ENCODE results near the gene TCAP.

The TCAP gene, protein sequence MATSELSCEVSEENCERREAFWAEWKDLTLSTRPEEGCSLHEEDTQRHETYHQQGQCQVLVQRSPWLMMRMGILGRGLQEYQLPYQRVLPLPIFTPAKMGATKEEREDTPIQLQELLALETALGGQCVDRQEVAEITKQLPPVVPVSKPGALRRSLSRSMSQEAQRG

DNA sequence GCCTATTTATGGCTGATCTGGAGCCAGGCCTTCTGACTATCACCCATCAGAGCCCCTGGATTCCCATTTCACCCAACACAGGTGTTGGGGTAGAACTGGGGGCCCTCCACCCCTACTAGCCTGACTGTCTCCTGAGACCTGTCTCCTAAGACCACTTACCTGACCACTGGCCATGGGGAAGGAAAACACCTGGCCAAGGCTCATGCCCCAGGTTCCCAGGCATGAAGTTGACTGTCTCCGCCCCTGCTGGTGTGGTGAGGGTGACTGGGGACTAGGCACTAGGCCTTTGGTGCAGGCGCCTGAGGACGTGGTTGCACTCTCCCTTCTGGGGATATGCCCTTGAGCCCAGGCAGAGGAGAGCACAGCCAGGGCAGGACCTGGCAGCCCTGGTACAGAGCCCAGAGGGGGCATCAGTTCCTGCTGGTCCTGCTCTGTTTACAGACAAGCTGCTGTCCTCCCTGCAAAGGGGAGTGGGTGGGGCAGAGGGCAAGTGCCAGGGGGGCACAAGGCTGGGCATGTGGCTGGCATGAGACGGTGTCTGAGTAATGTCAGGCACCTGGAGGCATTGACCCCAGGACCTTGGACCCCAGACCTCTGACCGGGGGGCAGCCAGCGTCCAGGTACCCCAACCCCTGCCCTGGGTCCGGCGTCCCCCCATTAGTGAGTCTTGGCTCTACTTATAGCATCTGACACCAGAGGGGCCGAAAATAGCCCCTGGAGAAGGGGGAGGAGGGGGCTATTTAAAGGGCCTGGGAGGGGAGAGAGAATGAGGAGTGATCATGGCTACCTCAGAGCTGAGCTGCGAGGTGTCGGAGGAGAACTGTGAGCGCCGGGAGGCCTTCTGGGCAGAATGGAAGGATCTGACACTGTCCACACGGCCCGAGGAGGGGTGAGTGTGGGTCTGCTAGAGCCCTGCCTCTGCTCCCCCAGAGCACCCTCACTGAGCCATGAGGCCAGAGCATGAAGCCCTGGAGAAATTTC is at the start of gene TCAP:
TSS of gene TCAP (plus strand) at position 769 of the 981 bp plus-strand sequence. CDS start at position 780, 11 bp downstream.
- DNase-seq, result no peak

DNA sequence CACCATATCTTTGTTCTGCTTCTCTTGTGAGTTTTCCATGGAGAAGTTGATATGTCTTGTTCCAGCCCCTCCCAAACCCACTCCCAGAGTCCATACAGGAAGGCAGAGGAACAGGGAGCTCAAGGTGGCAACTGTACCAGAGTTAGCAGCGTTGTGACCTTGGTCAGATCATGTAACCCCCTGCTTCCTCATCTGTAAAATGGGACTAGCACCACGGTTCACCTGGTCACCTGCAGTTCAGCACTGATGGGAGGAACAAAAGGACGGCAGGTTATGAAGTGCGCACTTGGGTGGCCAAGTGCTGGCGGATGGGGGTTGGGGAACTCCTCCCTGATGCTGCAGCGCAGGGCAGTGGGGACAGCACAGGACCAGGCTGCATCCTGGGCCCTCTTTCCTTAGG is 49.7 kb upstream of the TCAP start:
- DNase-seq, result no peak

- no peak for DNase-seq
Measured at GRCh38 chr17:39617100-39617445, 48.1 kb upstream of the TCAP start.

DNA sequence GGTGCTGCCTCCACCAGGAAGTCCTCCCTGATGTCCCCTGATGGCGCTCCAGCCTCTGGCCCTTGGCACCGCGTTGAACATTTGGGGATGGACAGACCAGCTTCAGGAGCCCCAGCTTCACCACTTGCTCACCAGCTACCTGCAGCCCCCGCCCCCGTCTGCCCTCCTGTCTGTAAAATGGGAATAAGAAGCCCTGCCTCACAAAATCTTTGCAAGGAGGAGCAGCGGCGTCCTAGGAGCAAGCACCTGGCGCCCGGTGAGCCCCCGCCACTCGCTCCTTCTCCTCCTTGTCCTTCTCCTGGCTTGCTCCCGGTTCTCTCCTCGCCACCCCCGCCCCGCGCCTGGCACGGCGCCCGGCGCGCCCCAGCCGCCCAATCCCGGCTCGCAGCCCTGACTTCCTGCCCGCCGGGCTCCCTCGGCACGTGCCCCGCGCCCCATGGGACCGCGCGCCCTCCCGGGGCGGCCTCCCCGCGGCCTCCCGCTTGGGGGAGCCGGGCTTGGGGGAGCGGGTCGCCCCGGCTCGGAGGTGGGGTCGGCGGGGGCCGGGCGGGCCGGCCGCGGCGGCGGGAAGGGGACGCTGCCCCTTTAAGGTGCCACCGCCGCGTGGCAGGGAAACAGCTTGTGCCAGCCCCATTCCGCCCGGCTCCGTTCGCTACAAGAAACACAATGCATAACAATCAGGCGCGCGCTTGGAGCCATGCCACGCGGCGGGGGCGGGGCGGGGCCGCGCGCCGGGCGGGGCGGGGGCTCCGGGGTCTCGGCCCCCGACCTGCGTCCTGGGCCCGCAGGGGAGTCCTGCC is 47.5 kb upstream of the TCAP start:
- peak; percentile 72 for DNase-seq

- no peak for DNase-seq
Measured at GRCh38 chr17:39618246-39618913, 46.8 kb upstream of the TCAP start.

DNA sequence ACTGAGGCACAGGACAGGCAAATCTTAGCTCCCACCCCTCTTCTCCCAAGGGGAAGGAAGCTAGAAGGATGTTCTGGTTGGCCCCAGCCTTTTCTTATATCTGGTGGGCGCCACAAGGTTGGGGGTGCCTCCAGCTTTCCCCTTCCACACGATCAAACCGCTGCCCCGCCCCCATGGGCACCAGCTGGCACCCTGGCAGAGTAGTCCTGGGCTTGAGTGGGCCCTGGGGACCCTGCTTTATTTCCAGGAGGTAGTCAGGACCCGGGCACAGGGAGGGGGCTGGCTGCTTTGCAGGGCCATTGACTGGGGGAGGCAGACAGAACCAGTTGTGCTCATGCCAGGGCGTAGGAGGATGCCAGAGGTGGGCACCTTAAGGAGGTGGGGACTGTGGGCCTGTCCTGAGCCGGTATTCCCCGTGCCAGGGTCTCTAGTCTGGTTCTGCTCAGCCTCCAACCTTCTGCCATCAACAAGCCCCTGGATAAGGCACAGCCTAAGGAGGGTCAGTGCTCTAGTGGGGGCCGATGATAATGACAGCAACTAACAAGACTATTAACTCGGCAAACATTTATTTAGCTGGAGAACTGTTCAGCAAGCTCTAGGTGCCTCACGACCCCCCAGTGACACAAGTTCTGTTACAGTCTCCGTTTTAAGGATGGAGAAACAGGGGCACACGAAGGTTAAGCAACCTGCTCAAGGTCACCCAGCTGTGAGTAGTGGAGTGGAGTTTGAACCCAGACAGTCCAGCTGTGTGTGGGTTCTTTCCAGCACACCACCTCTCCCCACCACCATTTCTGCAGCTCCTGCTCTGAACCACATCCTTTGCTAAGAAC is 46.0 kb upstream of the TCAP start:
- no peak for DNase-seq

GRCh38 chr17:39619786-39620101 is 45.4 kb upstream of the TCAP start:
- no peak for DNase-seq

DNA sequence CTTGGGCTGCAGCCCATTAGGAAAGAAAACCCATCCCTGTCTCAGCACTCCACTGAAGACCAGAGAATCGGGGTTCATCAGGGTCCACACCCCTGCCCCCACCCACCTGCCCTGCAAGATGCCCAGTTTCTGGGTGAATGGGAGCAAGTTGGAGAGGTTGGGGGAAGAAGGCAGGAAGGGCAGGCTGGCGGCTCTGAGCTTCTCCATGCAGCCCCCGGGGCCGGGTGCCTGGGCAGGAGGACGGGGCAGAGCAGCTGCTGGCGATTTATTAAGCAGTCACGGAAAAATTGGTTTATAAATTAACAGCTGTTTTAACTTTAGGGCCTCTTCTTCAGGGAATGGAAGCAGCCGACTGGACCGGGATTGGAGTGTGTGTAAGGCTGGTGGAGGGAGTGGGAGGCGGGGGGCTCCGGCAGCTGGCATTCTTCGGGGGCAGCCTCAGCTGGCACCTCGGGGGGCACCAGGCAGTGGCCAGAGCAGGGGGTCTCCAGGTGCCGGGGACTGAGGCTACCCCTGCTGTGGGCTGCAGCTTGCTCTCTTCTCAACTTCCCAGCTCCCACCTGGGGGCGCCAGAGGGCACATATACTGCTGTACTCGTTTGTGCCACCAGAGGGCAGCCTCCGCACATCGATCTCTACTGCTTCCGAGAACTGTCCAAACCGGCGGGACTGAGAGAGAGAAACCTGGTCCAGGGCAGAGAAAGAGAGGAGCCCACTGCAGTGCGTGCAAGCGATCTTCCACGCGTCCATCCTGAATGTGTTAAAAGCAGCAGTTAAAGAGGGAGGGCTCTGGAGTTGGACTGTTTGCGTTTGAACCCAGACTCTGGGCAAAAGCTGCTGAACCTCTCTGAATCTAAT is 43.4 kb upstream of the TCAP start:
- peak; percentile 54 for DNase-seq

GRCh38 chr17:39622380-39623006 is 42.7 kb upstream of the TCAP start:
- DNase-seq, result no peak

GRCh38 chr17:39623356-39623950 is 41.7 kb upstream of the TCAP start:
- peak; percentile 49 for DNase-seq

- no peak for DNase-seq
Measured at GRCh38 chr17:39624313-39624712, 40.8 kb upstream of the TCAP start.

DNA sequence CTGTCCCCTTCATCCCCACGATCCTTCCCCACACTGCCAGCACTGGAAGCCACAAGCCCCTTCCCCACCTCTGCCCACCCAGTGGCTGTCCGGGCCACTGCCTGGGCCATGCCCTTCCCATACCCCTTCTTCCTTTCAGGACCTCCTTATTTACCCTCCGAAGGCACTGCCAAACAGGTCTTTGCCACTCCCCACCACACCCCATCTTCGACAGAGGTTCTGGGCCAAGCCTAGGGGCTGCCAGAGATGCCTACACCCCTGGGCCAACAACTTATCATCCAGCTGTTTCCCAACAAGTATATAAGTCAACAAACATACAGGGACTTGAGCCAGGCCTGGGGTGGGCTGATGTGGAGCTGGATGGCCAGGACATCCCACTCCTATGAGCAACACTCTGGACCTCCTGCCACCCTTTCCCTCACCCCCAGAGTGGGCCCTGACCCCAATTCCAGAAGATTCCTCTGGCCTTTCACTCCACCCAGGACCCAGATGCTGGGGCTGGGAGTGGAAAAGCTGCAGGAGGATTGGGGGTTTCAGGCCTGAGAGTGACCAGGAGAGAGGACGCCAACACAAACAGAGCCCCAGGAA is 39.9 kb upstream of the TCAP start:
- no peak for DNase-seq

GRCh38 chr17:39626171-39627046 is 38.7 kb upstream of the TCAP start, which contains the start of gene PPP1R1B:
Gene PPP1R1B (plus strand): TSS chr17:39626952. CDS start chr17:39627393, 441 bp downstream.
- DNase-seq, result no peak

DNA sequence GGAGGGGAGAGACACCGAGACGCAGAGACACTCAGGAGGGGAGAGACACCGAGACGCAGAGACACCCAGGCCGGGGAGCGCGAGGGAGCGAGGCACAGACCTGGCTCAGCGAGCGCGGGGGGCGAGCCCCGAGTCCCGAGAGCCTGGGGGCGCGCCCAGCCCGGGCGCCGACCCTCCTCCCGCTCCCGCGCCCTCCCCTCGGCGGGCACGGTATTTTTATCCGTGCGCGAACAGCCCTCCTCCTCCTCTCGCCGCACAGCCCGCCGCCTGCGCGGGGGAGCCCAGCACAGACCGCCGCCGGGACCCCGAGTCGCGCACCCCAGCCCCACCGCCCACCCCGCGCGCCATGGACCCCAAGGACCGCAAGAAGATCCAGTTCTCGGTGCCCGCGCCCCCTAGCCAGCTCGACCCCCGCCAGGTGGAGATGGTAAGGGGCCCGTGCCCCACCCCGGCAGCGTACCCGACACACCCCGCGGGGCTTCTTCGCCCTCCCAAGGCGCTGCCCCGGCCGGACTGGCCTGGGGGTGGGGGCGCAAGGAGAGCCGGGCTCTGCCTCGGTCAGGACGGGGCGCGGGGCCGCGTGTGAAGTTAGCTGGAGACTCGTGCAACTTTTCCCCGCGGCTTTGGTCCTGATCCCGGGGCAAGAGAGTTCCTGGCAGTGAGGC is 38.0 kb upstream of the TCAP start:
- no peak for DNase-seq

- peak; percentile 18 for DNase-seq
Measured at GRCh38 chr17:39627712-39628516, 37.2 kb upstream of the TCAP start.

DNA sequence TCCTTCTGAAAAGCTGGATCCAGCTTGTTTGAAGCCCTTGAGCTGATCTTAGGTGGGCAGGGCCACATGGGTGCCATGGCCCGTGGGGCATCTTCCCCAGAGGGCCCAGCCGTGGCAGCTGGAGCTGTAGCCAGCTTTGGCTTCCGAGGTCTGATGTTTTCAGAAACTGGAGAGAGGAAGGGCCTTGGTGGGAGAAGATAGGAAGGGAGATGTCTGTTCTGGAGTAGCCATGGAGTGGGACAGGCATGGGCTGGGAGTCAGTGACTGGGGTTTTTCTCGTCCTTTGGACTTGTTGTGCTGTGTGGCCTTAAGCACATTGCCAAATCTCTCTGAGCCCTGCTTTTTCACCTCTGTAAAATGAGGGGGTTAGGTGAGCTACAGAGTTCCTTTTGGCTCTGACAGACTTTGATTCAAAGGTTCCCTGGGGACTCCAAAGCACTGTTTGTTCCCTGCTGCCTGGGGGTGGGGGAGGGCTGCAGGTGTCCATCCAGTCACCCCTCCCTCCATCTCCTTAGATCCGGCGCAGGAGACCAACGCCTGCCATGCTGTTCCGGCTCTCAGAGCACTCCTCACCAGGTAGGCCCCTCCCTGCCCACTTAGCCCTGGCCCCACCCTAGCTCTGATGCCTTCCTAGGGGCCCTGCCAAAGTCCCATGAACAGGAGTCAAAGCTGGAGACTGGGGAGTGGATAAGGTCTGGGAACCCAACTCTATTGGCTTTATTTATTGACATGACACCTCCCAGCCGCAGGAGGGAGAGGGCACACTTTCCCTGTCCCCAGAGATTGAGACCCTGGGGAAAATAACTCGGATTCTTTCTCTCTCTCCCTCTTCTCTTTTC is 36.3 kb upstream of the TCAP start:
- peak; percentile 30 for DNase-seq
